ENCODE measurements around the gene PRRG1. TPM values are rescaled to one million over a fixed set of nuclear protein-coding genes. Genes with fewer than 3 reads are reported as not detected.

Gene PRRG1
- total RNA-seq, 1 experiment from 2014 or later = 9.0 TPM

DNA sequence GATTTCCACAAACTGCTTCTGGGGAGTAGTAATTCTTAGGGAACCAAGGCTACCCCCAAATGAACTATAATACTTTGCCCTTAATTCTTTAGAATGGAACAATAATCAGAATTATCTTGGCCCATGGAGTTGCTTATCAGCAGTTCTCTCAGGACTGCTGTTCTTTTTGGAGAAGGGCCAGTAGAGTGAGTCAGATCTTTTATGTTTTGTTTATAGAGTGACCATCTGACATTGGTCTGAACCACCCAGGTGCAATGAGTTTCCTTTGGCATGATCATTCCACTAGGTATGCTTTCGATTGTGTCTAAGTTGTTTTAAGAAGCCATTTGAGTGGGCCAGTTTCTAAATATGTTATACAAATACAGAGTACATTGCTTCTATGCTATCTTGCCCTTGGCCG is 31.8 kb downstream of the PRRG1 start:
- no CpG with 5 or more reads among the region's 2 CpGs for WGBS (ENCODE audit: extremely low coverage, insufficient read length, low lambda C conversion rate)
- Histone ChIP-seq H3K23me2 (ENCODE audit: insufficient read length, low read depth, low read length, poor library complexity, severe bottlenecking) (no peaks in the 10 kb centered on the region), H2BK20ac (ENCODE audit: low read depth, low read length, poor library complexity, severe bottlenecking) (no peak overlapping the region)

More for the DNA sequence above, 31.8 kb downstream of the PRRG1 start:
- Histone ChIP-seq H3K4ac (ENCODE audit: low read depth, low read length) (no peak overlapping the region), H2AK5ac (ENCODE audit: insufficient read length, low read length) (no peak overlapping the region), H4K91ac (ENCODE audit: insufficient read length, low read depth, low read length) (no peak overlapping the region), H4K8ac (replicated peaks; ENCODE audit: insufficient read length, low read depth, low read length) (no peak overlapping the region), H2BK12ac (ENCODE audit: insufficient read length, low read depth, low read length) (no peak overlapping the region), H3K27me3 (ENCODE audit: insufficient read depth, low read length) (no peaks in the 10 kb centered on the region), H2BK5ac (ENCODE audit: insufficient read length, low read length) (no peak overlapping the region), H3K14ac (ENCODE audit: insufficient read depth, low read length) (no peak overlapping the region), H3K79me1 (ENCODE audit: insufficient read depth, low read depth, low read length, poor library complexity, severe bottlenecking) (no peaks in the 10 kb centered on the region), H2BK15ac (ENCODE audit: low read depth, low read length) (no peak overlapping the region), H3K18ac (ENCODE audit: insufficient read length, low read depth, low read length) (no peak overlapping the region), H3T11ph (ENCODE audit: low read length) (no peak overlapping the region), H2AFZ (ENCODE audit: low read length) (no peak overlapping the region), H3K4me2 (ENCODE audit: insufficient read depth, insufficient read length, low read length) (no peak overlapping the region), H4K5ac (ENCODE audit: insufficient read length, low read depth, low read length) (no peak overlapping the region), H3K79me2 (ENCODE audit: insufficient read depth, low read length) (no peaks in the 10 kb centered on the region; the same call in 1 of the 2 replicates), H2BK120ac (ENCODE audit: low read depth, low read length, poor library complexity, severe bottlenecking) (no peak overlapping the region), H3K56ac (ENCODE audit: insufficient read length, low read depth, low read length) (no peak overlapping the region), H3K27ac (ENCODE audit: insufficient read length, low read depth, low read length) (no peak overlapping the region), H4K20me1 (ENCODE audit: control insufficient read depth, insufficient read depth, insufficient read length) (no peaks in the 10 kb centered on the region), H3K9ac (ENCODE audit: extremely low read depth, insufficient read length, low read length) (no peak overlapping the region), H3K23ac (ENCODE audit: insufficient read length, low read depth, low read length) (no peak overlapping the region), H3K9me3 (ENCODE audit: control insufficient read depth, low read depth, low read length) (peaks cover 4% of the 10 kb centered on the region), H3K4me1 (ENCODE audit: insufficient read depth, low read length) (no peaks in the 10 kb centered on the region; the same call in 1 of the 2 replicates)
- H3K27me3 Mint-ChIP-seq (ENCODE audit: low read depth) = no peaks in the 10 kb centered on the region
- H3K36me3 Mint-ChIP-seq (ENCODE audit: insufficient read depth in 1 of 3, low read depth in 3 of 3) = peaks cover 2 to 5% (median 3%) of the 10 kb centered on the region in 3 experiments; a peak in 3 of 7 replicates
- TF ChIP-seq, protein P1, sequence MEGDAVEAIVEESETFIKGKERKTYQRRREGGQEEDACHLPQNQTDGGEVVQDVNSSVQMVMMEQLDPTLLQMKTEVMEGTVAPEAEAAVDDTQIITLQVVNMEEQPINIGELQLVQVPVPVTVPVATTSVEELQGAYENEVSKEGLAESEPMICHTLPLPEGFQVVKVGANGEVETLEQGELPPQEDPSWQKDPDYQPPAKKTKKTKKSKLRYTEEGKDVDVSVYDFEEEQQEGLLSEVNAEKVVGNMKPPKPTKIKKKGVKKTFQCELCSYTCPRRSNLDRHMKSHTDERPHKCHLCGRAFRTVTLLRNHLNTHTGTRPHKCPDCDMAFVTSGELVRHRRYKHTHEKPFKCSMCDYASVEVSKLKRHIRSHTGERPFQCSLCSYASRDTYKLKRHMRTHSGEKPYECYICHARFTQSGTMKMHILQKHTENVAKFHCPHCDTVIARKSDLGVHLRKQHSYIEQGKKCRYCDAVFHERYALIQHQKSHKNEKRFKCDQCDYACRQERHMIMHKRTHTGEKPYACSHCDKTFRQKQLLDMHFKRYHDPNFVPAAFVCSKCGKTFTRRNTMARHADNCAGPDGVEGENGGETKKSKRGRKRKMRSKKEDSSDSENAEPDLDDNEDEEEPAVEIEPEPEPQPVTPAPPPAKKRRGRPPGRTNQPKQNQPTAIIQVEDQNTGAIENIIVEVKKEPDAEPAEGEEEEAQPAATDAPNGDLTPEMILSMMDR (conservative IDR thresholded peaks at IDR 0.05) = no peak
- peaks cover 20 to 41% of the 10 kb centered on the region in 2 experiments for H3K9me3 Mint-ChIP-seq
- H3K4me3 Mint-ChIP-seq = no peak overlapping the region
- H3K4me1 Mint-ChIP-seq = peaks cover 9 to 15% of the 10 kb centered on the region in 2 experiments
- DNase-seq = no peak
- no peak overlapping the region for H3K27ac Mint-ChIP-seq
